C4-2B (cell line): ENCODE measurements around the gene TPRA1.

Experiments
- CTCF ChIP-seq: fragments of 450-650 bp; conservative IDR thresholded peaks from 2 replicates; pipeline ENCODE4 v1.5.1; 2017; ENCODE audit warnings: mild to moderate bottlenecking
- ZFX ChIP-seq: fragments of 450-650 bp; IDR thresholded peaks from 2 replicates; pipeline ENCODE4 v1.6.1; 2017

GRCh38 chr3:127573912-127574311 is 16.6 kb downstream of the TPRA1 start:
- TF ChIP-seq CTCF (no peak), ZFX (no peak)
